H7 (cell line): ENCODE data around the gene ACSBG1. TPM values are rescaled to one million over a fixed set of nuclear protein-coding genes. Genes with fewer than 3 reads are reported as not detected.
"Not testable (repeated sequence)": the region's sequence is repeated elsewhere in the genome, so short reads cannot be mapped to it uniquely, and the experiment has no call there.

ENCODE experiments used
- DNase-seq: peaks from one replicate; pipeline ENCODE4 v3.0.0; 2012
- H3K27me3 ChIP-seq: 2 replicates; pipeline ENCODE4 v1.6.0; 2011; ENCODE audit warnings: mild to moderate bottlenecking, low read length; ENCODE audit not compliant: control insufficient read depth, insufficient read depth
- H3K36me3 ChIP-seq: replicated peaks from 2 replicates; pipeline ENCODE4 v1.5.1; 2011; ENCODE audit warnings: low read length; ENCODE audit not compliant: control insufficient read depth, insufficient read depth
- H3K4me3 ChIP-seq: 2 replicates; pipeline ENCODE4 v1.5.1; 2011; ENCODE audit warnings: low read depth, mild to moderate bottlenecking, control low read depth, low read length, moderate library complexity; ENCODE audit not compliant: insufficient read depth
- total RNA-seq: library from RNA; depleted of rRNA; stranded (reverse); fragments of >200 nt; shearing (Covaris generic); gene quantifications from 2 replicates; pipeline ENCODE4 v1.2.3, GENCODE V29; 2014

The ACSBG1 gene
- total RNA-seq, 1 experiment from 2014 or later = 3.9 TPM

DNA sequence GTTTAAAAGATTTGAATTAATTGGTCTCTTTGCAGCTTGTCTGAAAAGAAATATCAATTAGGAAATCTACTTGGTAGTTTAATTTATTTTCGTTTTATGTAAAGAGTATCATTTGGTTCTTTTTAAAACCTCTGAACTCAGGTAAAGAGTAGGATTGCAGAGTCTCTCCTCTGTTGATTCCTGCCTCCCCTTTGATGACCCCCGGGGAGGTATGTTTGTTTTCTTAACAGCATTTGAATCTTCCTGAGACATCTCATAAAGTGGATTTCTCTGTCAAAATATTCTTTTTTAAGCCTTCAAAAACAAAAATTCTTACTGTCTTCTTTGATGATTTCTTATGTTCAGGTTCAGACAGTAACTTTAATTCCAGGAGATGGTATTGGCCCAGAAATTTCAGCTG is 77.2 kb downstream of the ACSBG1 start:
- H3K27me3 ChIP-seq = no peaks in the 10 kb centered on the region
- H3K4me3 ChIP-seq = no peak overlapping the region
- no peak for DNase-seq
- peaks cover 4% of the 10 kb centered on the region for H3K36me3 ChIP-seq

DNA sequence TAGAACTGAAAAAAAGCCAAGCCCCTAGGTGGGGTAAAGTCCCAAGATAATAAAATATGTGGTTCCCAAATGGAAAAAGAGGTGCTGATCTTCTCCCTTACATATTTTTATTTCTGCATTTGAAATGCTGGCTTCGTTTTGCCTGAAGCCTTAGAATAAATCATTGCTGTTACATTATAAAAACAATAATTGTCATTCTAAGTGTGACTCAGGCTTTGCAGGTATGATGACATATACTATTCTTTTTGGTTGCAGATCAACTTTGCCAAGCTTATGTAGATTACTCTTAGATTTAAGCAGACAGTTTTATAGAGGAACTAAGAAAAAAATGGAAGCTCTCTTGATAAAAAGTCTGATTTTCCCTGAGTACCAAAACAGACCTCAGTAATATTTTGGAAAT is 77.7 kb downstream of the ACSBG1 start:
- Histone ChIP-seq H3K27me3 (no peaks in the 10 kb centered on the region), H3K36me3 (peaks cover 2% of the 10 kb centered on the region), H3K4me3 (no peak overlapping the region)
- no peak for DNase-seq

DNA sequence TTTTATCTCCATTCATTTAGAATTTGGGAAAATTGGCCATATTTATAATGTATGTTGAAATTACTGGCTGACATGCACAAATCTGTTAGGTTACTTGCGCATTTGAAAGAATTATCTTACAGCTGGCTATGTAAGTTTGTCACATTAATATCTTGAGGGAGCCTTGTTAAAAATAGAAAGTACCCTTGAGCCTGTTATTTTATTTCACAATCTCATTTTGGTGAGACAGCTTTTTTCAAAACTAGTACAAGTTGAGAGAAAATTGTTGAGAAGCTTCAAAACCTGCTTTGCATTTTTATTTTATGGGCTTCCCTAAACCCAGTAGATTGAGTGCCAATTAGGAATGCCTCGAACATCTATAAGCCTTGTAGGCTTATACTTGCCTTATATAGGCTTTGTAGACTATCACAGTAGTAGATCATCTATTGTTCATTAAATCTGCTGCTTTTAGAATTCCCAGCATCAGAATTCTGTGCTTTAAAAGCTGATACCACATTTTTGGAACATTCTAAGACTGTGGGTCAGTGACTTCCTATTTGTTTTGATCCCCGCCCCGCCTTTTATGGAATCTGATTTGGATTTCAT is 78.9 kb downstream of the ACSBG1 start:
- H3K36me3 ChIP-seq = peaks cover 1% of the 10 kb centered on the region; the same call in 1 of the 2 replicates
- no peaks in the 10 kb centered on the region for H3K27me3 ChIP-seq
- DNase-seq = no peak
- H3K4me3 ChIP-seq = no peak overlapping the region

DNA sequence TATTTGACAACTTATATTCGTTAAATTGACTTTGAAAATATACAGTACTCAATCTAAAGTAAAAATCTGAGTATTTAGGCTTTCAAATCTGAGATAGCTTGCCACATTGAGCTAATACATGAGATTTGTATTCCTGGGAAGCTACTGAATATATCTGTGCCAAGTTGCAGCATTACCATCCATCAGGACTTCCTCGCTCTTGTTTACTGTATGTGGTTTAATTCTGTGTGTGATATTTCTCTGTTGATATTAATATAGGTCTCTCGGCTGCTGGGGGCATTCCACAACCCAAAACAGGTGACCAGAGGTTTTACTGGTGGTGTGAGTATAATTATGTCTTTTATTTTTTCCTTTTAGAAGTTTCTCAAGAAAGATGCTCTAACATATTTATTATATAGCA is 79.4 kb downstream of the ACSBG1 start:
- no peak for DNase-seq
- H3K36me3 ChIP-seq = 0 out of 2 replicates have a peak, but pooled peaks cover 1% of the 10 kb centered on the region
- no peaks in the 10 kb centered on the region for H3K27me3 ChIP-seq
- H3K4me3 ChIP-seq = no peak overlapping the region

DNA sequence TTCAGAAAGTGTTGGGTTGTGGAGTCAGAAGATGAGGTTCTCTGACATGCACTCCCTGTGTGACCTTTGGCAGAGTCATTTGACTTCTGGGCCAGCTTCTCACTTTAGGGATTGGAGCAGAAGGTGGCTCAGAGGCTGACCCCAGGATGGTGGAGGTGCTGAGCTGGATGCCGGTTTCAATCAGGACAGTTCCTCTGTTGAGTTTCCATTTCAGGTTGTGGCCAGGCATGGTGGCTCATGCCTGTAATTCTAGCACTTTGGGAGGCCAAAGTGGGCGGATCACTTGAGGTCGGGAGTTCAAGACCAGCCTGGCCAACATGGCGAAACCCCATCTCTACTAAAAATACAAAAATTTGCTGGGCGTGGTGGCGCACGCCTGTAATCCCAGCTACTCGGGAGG is 83.3 kb downstream of the ACSBG1 start:
- H3K36me3 ChIP-seq, H3K4me3 ChIP-seq, DNase-seq, H3K27me3 ChIP-seq: not testable (repeated sequence)

DNA sequence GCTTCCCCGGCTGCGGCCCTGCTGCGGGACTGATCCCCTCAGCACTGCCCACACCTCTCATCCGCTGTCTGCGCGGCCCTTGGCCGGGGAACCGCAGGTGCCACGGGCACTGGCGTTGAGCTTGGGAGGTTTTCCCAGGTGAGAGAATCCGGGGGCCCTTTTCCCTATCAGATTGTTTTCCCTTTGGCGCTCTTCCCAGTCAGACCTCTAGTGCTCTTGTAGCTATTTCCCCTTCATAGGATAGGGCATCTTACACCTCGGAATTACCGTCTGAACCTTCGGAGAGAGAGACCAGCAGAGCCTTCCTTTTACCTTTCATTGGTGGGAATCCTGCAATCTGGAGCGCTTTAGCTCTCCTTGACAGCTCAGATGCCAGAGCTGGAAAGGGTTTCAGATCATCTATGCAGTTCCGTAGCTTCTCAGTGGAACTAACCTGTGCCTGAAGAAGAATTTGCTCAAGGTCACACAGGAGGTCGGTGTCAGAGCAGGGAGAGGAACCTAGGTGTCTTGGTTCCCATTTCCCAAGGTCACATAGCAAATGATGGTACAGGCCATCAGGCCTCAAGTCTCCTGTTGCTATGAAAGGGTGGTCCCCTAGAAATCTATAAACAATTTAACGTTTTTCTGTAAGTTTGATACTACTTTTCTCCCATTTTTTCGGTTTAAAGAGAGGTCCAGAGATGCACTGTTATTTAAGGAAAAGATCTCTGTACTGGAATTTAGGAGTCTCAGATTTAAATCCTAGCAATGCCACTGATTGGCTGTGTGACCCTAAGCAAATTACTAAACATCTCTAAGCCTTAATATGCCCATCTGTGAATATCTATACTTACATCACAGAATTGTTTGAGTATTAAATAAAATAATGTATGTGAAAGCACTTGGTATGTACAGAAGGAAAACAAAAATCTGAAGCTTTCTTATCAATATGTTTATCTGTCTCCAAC is 84.3 kb downstream of the ACSBG1 start:
- no peak for DNase-seq
- Histone ChIP-seq H3K36me3 (no peaks in the 10 kb centered on the region), H3K4me3 (peak overlapping the region; percentile 70), H3K27me3 (no peaks in the 10 kb centered on the region)

DNA sequence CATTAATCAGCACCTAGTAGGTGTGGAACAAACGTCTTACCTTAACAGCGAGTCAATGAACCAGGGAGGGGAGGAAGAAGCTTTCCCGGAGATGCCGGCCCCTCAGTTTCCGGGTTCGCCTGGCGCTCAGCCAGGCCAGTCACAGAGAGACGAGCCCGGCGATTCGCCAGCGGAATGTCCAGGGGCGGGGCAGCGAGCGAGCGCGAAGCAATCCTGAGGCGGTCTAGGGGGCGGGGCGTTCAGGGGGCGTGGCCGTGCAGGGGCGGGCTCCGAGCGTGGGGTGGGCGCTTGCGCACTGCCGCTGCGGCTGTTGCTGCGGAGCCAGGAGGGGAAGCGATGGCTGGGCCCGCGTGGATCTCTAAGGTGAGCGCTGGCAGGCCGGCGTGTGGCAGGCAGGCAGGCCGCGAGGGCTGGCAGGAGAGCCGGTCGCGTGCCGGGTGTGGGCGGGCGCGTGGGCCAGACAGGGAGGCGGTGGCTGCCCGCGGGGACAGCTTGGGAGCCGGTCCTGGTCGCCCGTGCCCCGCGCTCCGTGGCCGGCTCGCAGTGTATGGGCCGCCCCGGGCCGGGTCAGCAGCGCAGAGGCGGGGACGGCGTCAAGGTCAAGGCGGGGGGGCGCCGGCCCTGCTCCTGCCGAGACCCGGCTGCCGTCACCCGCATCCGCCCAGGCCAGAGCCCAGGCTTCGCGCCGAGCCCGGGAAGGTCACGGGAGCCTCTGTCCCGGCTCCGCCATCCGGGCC is 85.1 kb downstream of the ACSBG1 start, which contains the start of gene IDH3A:
Gene IDH3A (plus strand): TSS at position 295 of the 737 bp plus-strand sequence. CDS start 42 bp downstream, at position 337.
- Histone ChIP-seq H3K36me3 (no peaks in the 10 kb centered on the region), H3K27me3 (no peaks in the 10 kb centered on the region), H3K4me3 (peak within 1 kb of the TSS; percentile 70)
- peak; percentile 99 for DNase-seq

DNA sequence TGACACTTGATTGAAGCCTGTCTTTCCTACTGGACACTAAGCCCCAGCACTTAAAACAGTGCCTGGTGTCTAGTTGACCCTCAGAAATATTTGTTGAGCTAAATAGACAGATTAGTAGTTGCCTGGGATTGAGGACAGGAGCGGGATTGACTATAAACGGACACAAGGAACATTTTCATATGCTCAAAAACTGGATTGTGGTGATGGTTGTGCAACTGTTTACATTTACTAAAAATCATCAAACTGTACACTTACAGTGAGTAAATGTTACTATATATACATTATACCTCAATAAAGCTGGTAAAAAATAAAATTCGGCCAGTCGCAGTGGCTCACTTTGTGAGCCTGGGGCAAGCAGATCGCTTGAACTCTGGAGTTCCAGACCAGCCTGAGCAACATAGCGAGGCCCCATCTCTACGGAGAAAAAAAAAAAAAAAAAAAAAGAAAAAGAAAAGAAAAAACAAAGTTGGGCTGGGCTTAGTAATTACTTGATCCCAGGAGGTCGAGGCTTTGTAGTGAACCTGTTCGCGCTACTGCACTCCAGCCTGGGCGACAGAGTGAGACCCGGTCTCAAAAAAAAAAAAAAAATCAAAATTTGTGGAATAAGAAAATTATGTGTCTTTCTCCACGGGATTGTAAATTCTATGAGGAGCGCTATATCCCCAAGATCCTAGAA is 85.8 kb downstream of the ACSBG1 start:
- DNase-seq = no peak
- Histone ChIP-seq H3K36me3 (no peaks in the 10 kb centered on the region), H3K4me3 (peak overlapping the region; percentile 38), H3K27me3 (no peaks in the 10 kb centered on the region)

DNA sequence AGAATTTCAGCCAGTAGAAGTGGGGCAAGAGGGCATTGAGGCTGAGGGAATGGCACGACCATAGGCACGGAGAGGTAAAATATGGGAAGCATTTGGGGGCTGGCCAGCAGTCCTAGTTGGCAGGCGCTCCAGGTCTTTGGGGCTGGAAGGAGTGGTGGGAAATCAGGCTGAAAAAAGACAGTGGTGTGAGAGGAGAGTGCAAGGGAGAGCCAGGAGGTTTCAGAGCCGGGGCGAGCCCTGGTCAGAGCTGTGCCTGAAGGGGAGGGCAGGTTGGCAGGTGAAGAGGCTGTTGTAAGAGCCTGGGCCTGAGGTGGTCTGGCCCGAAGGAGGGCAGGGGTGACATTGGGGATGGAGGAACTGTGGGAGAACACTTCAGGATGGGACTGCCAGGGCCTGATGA is 86.8 kb downstream of the ACSBG1 start:
- H3K27me3 ChIP-seq = no peaks in the 10 kb centered on the region
- DNase-seq = no peak
- no peak overlapping the region for H3K4me3 ChIP-seq
- H3K36me3 ChIP-seq = no peaks in the 10 kb centered on the region

DNA sequence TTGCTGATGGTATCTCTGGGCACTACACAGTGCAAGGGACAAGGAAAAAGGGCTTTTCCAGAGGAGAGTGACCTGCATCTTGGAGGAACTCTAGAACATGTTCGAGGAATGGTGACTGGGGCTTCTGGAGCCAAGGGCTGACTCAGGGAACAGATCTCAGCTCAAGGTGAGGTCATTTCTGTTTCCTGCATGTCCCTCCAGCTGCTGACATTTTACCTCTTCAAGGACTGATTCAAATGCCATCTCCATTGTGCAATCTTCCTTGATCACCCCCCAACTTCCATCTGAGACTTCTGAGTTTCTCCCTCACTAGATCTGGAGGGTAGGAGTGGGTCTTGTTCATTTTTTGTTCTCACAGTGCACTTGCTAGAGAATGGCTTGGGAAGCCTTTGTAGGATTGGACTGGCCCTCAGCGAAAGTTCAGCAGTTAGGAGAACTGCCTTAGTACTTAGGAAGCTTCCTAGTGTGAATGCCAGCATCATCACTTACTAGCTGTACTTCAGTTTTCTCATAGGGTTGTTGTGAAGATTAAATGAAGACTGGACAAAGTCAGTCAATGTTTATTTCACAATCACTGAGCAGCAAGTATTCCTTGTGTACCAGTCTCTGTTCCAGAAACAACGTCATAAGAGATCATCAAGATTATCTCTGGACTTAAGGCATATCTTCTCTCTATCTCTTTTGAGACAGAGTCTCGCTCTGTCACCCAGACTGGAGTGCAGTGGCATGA is 87.8 kb downstream of the ACSBG1 start:
- no peaks in the 10 kb centered on the region for H3K27me3 ChIP-seq
- no peak overlapping the region for H3K4me3 ChIP-seq
- H3K36me3 ChIP-seq = no peaks in the 10 kb centered on the region
- no peak for DNase-seq

DNA sequence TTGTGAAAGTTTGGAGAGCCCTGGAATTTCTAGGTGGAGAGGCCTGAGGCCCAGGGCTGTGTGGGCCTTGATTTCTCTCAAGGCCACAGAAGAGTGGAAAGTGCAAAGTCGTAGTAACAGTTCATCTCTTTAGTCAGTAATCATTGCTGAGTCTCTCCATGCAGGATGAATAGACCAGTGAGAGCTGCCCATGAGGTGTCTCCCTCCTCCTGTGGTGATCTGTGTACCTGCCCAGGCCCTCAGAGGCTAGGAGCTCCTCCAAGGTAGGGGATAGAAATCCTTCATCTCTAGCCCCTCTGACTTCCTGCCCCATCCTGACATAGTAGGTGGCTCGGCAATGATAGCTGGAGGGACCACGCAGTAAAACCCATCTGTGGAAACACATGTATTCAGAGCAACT is 92.0 kb downstream of the ACSBG1 start:
- DNase-seq = no peak
- Histone ChIP-seq H3K36me3 (no peaks in the 10 kb centered on the region), H3K27me3 (no peaks in the 10 kb centered on the region)

DNA sequence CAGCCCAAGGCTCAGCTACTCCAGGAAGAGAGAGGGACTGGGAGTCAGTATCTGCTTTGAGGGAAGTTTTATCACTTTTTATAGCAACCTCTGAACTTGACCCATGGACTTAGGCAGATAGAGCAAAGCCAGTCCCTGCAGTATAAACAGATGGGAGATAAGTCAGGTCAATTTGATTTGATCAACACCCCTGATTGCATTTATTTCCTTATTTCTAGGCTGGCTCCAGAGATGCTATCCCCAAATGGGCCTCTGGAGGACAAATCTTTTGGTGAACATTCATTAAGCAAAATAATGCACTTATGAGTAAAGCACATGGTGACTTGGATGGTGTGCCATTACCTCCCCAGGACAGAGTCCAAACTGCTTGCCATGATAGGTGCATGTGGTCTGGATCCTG is 94.1 kb downstream of the ACSBG1 start:
- no peak overlapping the region for H3K4me3 ChIP-seq
- H3K27me3 ChIP-seq = no peaks in the 10 kb centered on the region
- no peak for DNase-seq
- H3K36me3 ChIP-seq = no peaks in the 10 kb centered on the region

More for the DNA sequence above, 92.0 kb downstream of the ACSBG1 start:
- H3K4me3 ChIP-seq = no peak overlapping the region

DNA sequence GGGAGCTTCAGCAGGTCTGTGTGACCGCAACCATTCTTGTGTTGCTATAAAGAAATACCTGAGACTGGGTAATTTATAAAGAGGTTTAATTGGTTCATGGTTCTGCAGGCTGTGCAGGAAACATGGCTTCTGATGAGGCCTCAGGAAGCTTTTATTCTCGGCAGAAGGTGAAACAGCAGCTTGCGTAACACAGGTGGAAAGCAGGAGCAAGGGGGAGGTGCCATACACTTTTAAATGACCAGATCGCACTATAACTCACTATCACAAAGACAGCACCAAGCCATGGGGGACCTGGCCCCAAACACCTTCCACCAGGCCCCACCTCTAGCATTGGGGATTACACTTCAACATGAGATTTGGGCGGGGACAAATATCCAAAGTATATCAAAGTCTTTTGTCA is 94.8 kb downstream of the ACSBG1 start:
- no peak for DNase-seq
- no peak overlapping the region for H3K4me3 ChIP-seq
- H3K36me3 ChIP-seq = no peaks in the 10 kb centered on the region
- no peaks in the 10 kb centered on the region for H3K27me3 ChIP-seq

DNA sequence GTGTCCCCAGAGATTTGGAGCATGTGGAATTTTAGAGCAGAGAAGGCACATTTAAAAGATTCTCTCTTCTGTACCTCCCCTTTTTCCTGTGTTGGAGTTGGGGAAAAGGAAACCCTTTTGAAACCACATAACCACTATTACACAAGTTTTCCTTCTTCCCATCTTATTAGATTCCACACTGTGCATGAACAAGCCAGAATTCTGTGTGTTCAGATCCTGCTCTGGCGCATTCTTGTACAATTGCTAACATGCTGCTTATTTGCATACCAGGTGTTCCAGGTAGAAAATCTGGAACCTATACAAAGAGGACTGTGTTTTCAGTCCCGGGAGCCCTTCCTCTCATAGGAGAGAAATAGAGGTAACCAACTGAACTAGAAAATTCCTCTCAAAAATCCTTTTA is 100.6 kb downstream of the ACSBG1 start:
- Histone ChIP-seq H3K36me3 (no peaks in the 10 kb centered on the region), H3K27me3 (no peaks in the 10 kb centered on the region), H3K4me3 (no peak overlapping the region)
- DNase-seq = no peak
